Measurements from ENCODE around the gene PNPT1.

DNA sequence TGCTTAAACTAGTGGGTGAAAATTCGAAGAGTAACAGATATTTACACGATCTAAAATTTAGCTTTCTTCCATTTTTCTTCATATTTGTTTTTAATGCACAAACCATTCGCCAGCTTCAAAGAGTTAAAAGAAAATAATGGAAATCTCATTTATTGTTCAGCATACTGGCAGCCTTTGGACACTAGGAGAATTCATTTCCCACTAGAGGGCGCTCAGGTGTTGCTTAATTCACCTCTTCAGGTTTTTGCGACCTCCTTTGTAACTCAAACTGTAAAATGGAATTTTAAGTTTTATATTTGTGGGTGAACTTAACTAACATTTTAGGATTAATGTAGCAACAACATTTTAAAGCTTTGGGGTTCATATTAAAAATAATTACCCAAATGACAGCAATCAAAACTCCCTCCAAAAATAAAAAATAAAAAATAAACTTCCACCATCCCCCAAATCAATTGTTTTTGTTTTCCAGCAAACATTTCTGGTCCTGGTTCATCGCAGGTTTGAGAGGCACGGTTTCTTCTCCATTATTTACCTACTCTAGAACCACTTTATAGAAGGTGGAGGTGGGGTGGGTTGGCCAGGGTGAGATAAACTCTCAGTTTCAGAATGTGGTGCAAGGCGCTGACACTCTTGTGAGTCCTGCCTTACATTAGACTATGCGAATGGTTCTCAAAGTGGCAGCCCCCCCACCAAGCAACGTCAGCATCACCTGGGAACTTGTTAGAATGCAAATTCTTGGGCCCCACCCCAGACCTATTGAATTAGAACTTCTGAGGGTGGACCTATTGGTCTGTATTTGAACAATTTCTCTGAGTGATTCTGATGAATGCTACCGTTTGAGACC is 24.7 kb upstream of the PNPT1 start:
- TF ChIP-seq YY1 (IDR thresholded peaks at IDR 0.05; ENCODE audit: low read depth) = no peak
- no peak for TF ChIP-seq REST (IDR thresholded peaks at IDR 0.05; ENCODE audit: low read depth)
- TF ChIP-seq TAF1 (IDR thresholded peaks at IDR 0.05; ENCODE audit: low read depth) = no peak
- no peak for TF ChIP-seq CEBPB (IDR thresholded peaks at IDR 0.05)
- TF ChIP-seq NFIC (IDR thresholded peaks at IDR 0.05) = no peak
- no peak for TF ChIP-seq EP300 (IDR thresholded peaks at IDR 0.05; ENCODE audit: borderline replicate concordance)
- TF ChIP-seq, protein P1, sequence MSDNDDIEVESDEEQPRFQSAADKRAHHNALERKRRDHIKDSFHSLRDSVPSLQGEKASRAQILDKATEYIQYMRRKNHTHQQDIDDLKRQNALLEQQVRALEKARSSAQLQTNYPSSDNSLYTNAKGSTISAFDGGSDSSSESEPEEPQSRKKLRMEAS (IDR thresholded peaks at IDR 0.05) = no peak
- TF ChIP-seq EGR1 (IDR thresholded peaks at IDR 0.05) = no peak
- TF ChIP-seq RAD21 (IDR thresholded peaks at IDR 0.05; ENCODE audit: low read depth) = peak; percentile 86
- no peak for TF ChIP-seq CREB1 (IDR thresholded peaks at IDR 0.05; ENCODE audit: low read depth)
- TF ChIP-seq TCF12 (IDR thresholded peaks at IDR 0.05; ENCODE audit: low read depth) = no peak
